K562 (cell line): ENCODE data around the gene AQP11. TPM values are rescaled to one million over a fixed set of nuclear protein-coding genes. Genes with fewer than 3 reads are reported as not detected.

ENCODE experiments used
- ATAC-seq: fragments of 200-7000 bp; cut with Tn5 transposase; 3 replicates; pipeline ENCODE4 v1.9.1; 2020; ENCODE audit warnings: moderate library complexity
- BruUV-seq: library from RNA; stranded (reverse); fragments of 400-500 nt; replicated peaks from 2 replicates; lab custom pipeline; 2021; lab: Mats Ljungman, UMichigan
- CTCF ChIA-PET: fragments of 300-600 bp; formaldehyde crosslinking; extraction: SDS; loops from one replicate; lab custom pipeline; 2021; ENCODE audit warnings: low intra/inter-chr PET ratio; lab: Yijun Ruan, JAX
- POLR2A ChIA-PET: fragments of 300-600, 350-650 bp; sonication (Branson Sonifier 250); formaldehyde crosslinking; extraction: SDS; loops from one replicate; lab custom pipeline; 2021; ENCODE audit warnings: antibody characterized with exemption, inconsistent platforms; lab: Yijun Ruan, JAX
- DNase-seq, 4 experiments: peaks; one replicate each; pipeline versions ENCODE4 v3.0.0 to v3.0.0-alpha.2; 2011 to 2018; ENCODE audit warnings: low spot score in 3 of 4, mixed read lengths in 3 of 4; ENCODE audit errors: extremely low read depth in 1 of 4
- FAIRE-seq: peaks from 2 replicates; lab custom pipeline; 2011; peaks lifted over from hg19 to GRCh38; lab: Jason Lieb, UNC
- H2AFZ ChIP-seq: 2 replicates; pipeline ENCODE4 v1.6.0; 2011; ENCODE audit warnings: low read depth, low read length, control low read depth, inconsistent platforms
- H3K27ac ChIP-seq: fragments of 200-600 bp; 3 replicates; pipeline ENCODE4 v1.8.0; 2011; ENCODE audit warnings: low read depth, mild to moderate bottlenecking, control low read depth, inconsistent platforms, low read length, moderate library complexity, mixed read lengths; ENCODE audit errors: extremely low read depth
- H3K27me3 ChIP-seq, 2 experiments: fragments of 300-600 bp in 1 of 2; 2 replicates in 1 of 2; 3 replicates in 1 of 2; pipeline versions ENCODE4 v1.6.0 to v1.8.0; 2011; ENCODE audit warnings: inconsistent platforms in 2 of 2, low read length in 2 of 2, mild to moderate bottlenecking in 1 of 2, mixed read lengths in 1 of 2, moderate library complexity in 1 of 2; ENCODE audit not compliant: control insufficient read depth in 2 of 2, insufficient read depth in 2 of 2
- H3K36me3 ChIP-seq: fragments of 300-600 bp; 3 replicates; pipeline ENCODE4 v1.8.0; 2011; ENCODE audit warnings: mild to moderate bottlenecking, low read length, inconsistent platforms; ENCODE audit not compliant: control insufficient read depth, insufficient read depth
- H3K4me1 ChIP-seq, 2 experiments: fragments of 200-600 bp in 1 of 2; replicated peaks in 1 of 2; 2 replicates in 1 of 2; 3 replicates in 1 of 2; pipeline versions ENCODE4 v1.5.1 to v1.8.0; 2011; ENCODE audit warnings: inconsistent platforms in 2 of 2, low read length in 2 of 2, mild to moderate bottlenecking in 1 of 2, mixed read lengths in 1 of 2, moderate library complexity in 1 of 2; ENCODE audit not compliant: control insufficient read depth in 2 of 2, insufficient read depth in 2 of 2
- H3K4me2 ChIP-seq: 2 replicates; pipeline ENCODE4 v1.6.1; 2011; ENCODE audit warnings: low read length, control low read depth, inconsistent platforms, mixed read lengths; ENCODE audit not compliant: insufficient read depth
- H3K4me3 ChIP-seq: fragments of 200-600 bp; sonication (generic), shearing (Covaris generic); 2 replicates; pipeline ENCODE4 v1.5.1; 2016; ENCODE audit warnings: control low read depth, inconsistent platforms
- H3K79me2 ChIP-seq: fragments of 200-600 bp; 3 replicates; pipeline ENCODE4 v1.8.0; 2011; ENCODE audit warnings: low read length, inconsistent platforms; ENCODE audit not compliant: control insufficient read depth, insufficient read depth
- H3K9ac ChIP-seq, 2 experiments: 2 replicates each; pipeline versions ENCODE4 v1.6.0 to v1.6.1; 2011; ENCODE audit warnings: low read depth in 2 of 2, low read length in 2 of 2, control low read depth in 1 of 2, inconsistent platforms in 1 of 2, mild to moderate bottlenecking in 1 of 2, mixed read lengths in 1 of 2; ENCODE audit not compliant: insufficient read depth in 1 of 2
- H3K9me1 ChIP-seq: one replicate; pipeline ENCODE4 v1.6.0; 2011; ENCODE audit warnings: inconsistent platforms, mild to moderate bottlenecking, low read length, moderate library complexity; ENCODE audit not compliant: control insufficient read depth, insufficient read depth
- H3K9me3 ChIP-seq: replicated peaks from 2 replicates; pipeline ENCODE4 v1.5.1; 2011; ENCODE audit warnings: low read depth, low read length, inconsistent platforms; ENCODE audit not compliant: control insufficient read depth, insufficient read depth
- H4K20me1 ChIP-seq: replicated peaks from 2 replicates; pipeline ENCODE4 v1.6.1; 2011; ENCODE audit warnings: low read length, inconsistent platforms, mixed read lengths; ENCODE audit not compliant: control insufficient read depth, insufficient read depth
- ARID1B ChIP-seq: fragments of 450-650 bp; IDR thresholded peaks from 2 replicates; pipeline ENCODE4 v1.6.1; 2016; ENCODE audit warnings: antibody characterized with exemption, mild to moderate bottlenecking, inconsistent platforms
- BRD4 ChIP-seq: fragments of 200-600 bp; sonication (generic); IDR thresholded peaks from 2 replicates; pipeline ENCODE4 v1.6.1; 2017; ENCODE audit warnings: inconsistent platforms
- CBFA2T3 ChIP-seq: fragments of 450-650 bp; IDR thresholded peaks from 2 replicates; pipeline ENCODE4 v1.6.1; 2017
- CCAR2 ChIP-seq: fragments of 200-400 bp; formaldehyde crosslinking; IDR thresholded peaks from 2 replicates; pipeline ENCODE4 v1.6.1; 2017; ENCODE audit warnings: mild to moderate bottlenecking, low read depth, low read length
- EZH2 ChIP-seq: IDR thresholded peaks from 2 replicates; pipeline ENCODE4 v1.6.1; 2012; ENCODE audit warnings: low read depth, mild to moderate bottlenecking, inconsistent platforms, low read length, borderline replicate concordance
- MCM7 ChIP-seq, 2 experiments: fragments of 450-650 bp; IDR thresholded peaks; 2 replicates each; pipeline ENCODE4 v1.6.1; 2016 to 2018
- MNT ChIP-seq, 2 experiments: fragments of 450-650 bp; conservative IDR thresholded peaks; 2 replicates each; pipeline ENCODE4 v1.6.1; 2017; ENCODE audit warnings: mild to moderate bottlenecking in 2 of 2, moderate library complexity in 2 of 2
- NCOR1 ChIP-seq: fragments of 450-650 bp; IDR thresholded peaks from 2 replicates; pipeline ENCODE4 v1.6.1; 2016; ENCODE audit warnings: mild to moderate bottlenecking, moderate library complexity
- RBM15 ChIP-seq: fragments of 200-400 bp; formaldehyde crosslinking; IDR thresholded peaks from 2 replicates; pipeline ENCODE4 v1.6.1; 2018; ENCODE audit warnings: mild to moderate bottlenecking, low read length, moderate library complexity; ENCODE audit not compliant: insufficient read depth
- TAL1 ChIP-seq: fragments of 450-650 bp; IDR thresholded peaks from 2 replicates; pipeline ENCODE4 v1.6.1; 2016; ENCODE audit warnings: mild to moderate bottlenecking
- ZBTB40 ChIP-seq, 2 experiments: fragments of 450-650 bp in 1 of 2; sonication (generic) in 1 of 2; formaldehyde crosslinking in 1 of 2; IDR thresholded peaks; 2 replicates each; pipeline versions ENCODE4 v1.7.1 to v1.9.0; 2016 to 2022; ENCODE audit warnings: inconsistent platforms in 1 of 2, mild to moderate bottlenecking in 1 of 2, missing genetic modification reagents in 1 of 2
- WGBS: fragments of 100-300 bp; shearing (Covaris generic); methylation state at CpG from one replicate; pipeline ENCODE4 v1.1.6; 2016; ENCODE audit warnings: low coverage, mixed read lengths; ENCODE audit not compliant: insufficient coverage; ENCODE audit errors: missing lambda C conversion rate; 5-methylcytosine and 5-hydroxymethylcytosine counted together
- in situ Hi-C: fragments of 300-500 bp; cut with MboI; formaldehyde crosslinking; loops from 4 replicates; pipeline ENCODE4 v1.15.0; 2018; ENCODE audit warnings: inconsistent platforms, mixed read lengths
- intact Hi-C: fragments of 100-400 bp; cut with micrococcal nuclease; formaldehyde crosslinking; loops from 2 replicates; pipeline ENCODE4 v1.14.2; 2022
- polyA plus RNA-seq, 8 experiments: library from polyadenylated mRNA; depleted of rRNA in 4 of 8; stranded (reverse) in 5 of 8; unstranded in 3 of 8; fragments of >200 nt; fragmentation: Nextera tagmentation in 2 of 8; fragmentation: Illumina TruSeq in 1 of 8; extraction: Ambion mirVana in 2 of 8; extraction: Trizol in 1 of 8; gene quantifications; 2 replicates each; pipeline versions ENCODE4 v1.2.1 to v1.2.3, GENCODE V29; 2011 to 2014; ENCODE audit warnings: inconsistent platforms in 1 of 8, missing spikeins in 1 of 8
- total RNA-seq, 7 experiments: library from RNA; depleted of rRNA in 6 of 7; stranded (reverse); fragments of >200 nt in 6 of 7; fragmentation: Illumina TruSeq in 2 of 7; extraction: Trizol in 2 of 7; gene quantifications; 2 replicates each; pipeline versions ENCODE4 v1.2.1 to v1.2.3, GENCODE V29; 2011 to 2021; ENCODE audit warnings: low replicate concordance in 1 of 7

AQP11 gene
- total and polyA plus RNA-seq, 9 of the 15 experiments (the other 6 are each of a cell fraction or from before 2014, with no cell fraction given): 0.09 to 1.0 (median 0.36) TPM

- WGBS: 3% methylated on average over 4 of the region's 4 CpGs
- peaks cover 3 to 8% of the 10 kb centered on the region in 2 experiments; a peak in 3 of 5 replicates for H3K4me1 ChIP-seq
- H3K27ac ChIP-seq: no peak overlapping the region
- H3K36me3 ChIP-seq: no peaks in the 10 kb centered on the region
- in situ Hi-C loops (no loop called here), intact Hi-C loops (loop anchor here (10.0 kb wide), 1 partner anchor 386 kb away; no protein-coding TSS in a partner anchor)
- H2AFZ ChIP-seq: peak overlapping the region; percentile 56
- ChIA-PET CTCF (no interaction called here), POLR2A (interaction anchor here (0.7 to 3.1 kb wide), 4 partner anchors 10 to 21 kb away, joined by 3 to 13 read pairs (median 4); partner anchors contain the start of gene CLNS1A)
- H4K20me1 ChIP-seq: no peaks in the 10 kb centered on the region
- no peaks in the 10 kb centered on the region for H3K27me3 ChIP-seq
- BruUV-seq: no TSS peak
- H3K9me1 ChIP-seq: no peaks in the 10 kb centered on the region
- H3K4me2 ChIP-seq: peak overlapping the region; percentile 40
- no peaks in the 10 kb centered on the region for H3K9me3 ChIP-seq
- ATAC-seq (peak; percentile 47), DNase-seq (peak; percentile 19 to 40 (median 25)), FAIRE-seq (no peak)
- H3K9ac ChIP-seq: 0 out of 4 replicates have a peak overlapping the region, but pooled peaks of 1 of the 2 experiments have one; percentile 7
- H3K79me2 ChIP-seq: no peaks in the 10 kb centered on the region
- H3K4me3 ChIP-seq: no peak overlapping the region
- TF ChIP-seq EZH2 (no peak), ZBTB40 (IDR thresholded peaks at IDR 0.05) (peak; percentile 91), ZBTB40 (CRISPR knock-in tag; IDR thresholded peaks at IDR 0.05) (no peak), RBM15 (no peak), ARID1B (peak; percentile 47; the same call in 1 of the 2 replicates), MCM7 (IDR thresholded peaks at IDR 0.05) (no peak), MNT (conservative IDR thresholded peaks at IDR 0.05) (0 out of 4 replicates have a peak, but pooled peaks of 1 of the 2 experiments have one; percentile 6), BRD4 (no peak), TAL1 (peak; percentile 40; the same call in 1 of the 2 replicates), CBFA2T3 (peak; percentile 83), NCOR1 (peak; percentile 50; the same call in 1 of the 2 replicates), CCAR2 (no peak)
Observed at GRCh38 chr11:77658213-77659013, 68.7 kb downstream of the AQP11 start.
